GM03348 (cell line): ENCODE data around the gene NACAD.

Experiments used
- DNase-seq: peaks from one replicate; pipeline ENCODE4 v3.0.0; 2012; ENCODE audit warnings: low spot score

The NACAD gene, protein sequence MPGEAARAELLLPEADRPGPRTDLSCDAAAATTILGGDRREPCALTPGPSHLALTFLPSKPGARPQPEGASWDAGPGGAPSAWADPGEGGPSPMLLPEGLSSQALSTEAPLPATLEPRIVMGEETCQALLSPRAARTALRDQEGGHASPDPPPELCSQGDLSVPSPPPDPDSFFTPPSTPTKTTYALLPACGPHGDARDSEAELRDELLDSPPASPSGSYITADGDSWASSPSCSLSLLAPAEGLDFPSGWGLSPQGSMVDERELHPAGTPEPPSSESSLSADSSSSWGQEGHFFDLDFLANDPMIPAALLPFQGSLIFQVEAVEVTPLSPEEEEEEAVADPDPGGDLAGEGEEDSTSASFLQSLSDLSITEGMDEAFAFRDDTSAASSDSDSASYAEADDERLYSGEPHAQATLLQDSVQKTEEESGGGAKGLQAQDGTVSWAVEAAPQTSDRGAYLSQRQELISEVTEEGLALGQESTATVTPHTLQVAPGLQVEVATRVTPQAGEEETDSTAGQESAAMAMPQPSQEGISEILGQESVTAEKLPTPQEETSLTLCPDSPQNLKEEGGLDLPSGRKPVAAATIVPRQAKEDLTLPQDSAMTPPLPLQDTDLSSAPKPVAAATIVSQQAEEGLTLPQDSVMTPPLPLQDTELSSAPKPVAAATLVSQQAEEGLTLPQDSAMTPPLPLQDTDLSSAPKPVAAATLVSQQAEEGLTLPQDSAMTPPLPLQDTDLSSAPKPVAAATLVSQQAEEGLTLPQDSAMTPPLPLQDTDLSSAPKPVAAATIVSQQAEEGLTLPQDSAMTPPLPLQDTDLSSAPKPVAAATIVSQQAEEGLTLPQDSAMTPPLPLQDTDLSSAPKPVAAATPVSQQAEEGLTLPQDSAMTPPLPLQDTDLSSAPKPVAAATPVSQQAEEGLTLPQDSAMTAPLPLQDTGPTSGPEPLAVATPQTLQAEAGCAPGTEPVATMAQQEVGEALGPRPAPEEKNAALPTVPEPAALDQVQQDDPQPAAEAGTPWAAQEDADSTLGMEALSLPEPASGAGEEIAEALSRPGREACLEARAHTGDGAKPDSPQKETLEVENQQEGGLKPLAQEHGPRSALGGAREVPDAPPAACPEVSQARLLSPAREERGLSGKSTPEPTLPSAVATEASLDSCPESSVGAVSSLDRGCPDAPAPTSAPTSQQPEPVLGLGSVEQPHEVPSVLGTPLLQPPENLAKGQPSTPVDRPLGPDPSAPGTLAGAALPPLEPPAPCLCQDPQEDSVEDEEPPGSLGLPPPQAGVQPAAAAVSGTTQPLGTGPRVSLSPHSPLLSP (N-terminal part only)

DNA sequence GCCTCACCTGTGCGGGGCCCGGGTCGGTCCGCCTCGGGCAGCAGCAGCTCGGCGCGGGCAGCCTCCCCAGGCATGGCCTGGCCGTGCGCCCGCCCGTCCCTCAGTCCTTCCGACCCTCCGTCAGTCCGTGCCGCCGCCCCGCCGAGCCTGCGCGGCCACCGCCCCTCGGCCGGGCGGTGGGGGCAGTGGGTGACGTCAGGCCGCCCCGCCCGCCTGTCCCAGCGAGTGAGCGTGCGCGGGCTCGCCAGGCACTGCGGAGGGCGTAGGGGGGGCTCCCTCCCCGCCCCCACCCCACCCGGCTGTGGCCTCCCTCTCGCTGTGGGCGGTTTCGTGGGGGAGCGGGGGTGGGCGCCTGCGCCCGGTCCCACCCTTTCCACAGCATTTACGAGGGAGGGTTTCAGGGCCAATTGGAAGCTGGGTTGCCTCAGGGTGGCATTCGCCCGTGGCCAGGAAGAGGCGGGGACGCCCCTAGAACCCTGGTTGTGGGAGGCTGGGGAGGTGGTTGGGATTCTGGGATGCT lies at the start of gene NACAD:
NACAD (minus strand) TSS at position 149 of the 520 bp plus-strand sequence; CDS start at position 74, 75 bp downstream.
- peak; percentile 89 for DNase-seq

GRCh38 chr7:45136106-45137060 lies 47.6 kb upstream of the NACAD start:
- DNase-seq: peak; percentile 90

DNA sequence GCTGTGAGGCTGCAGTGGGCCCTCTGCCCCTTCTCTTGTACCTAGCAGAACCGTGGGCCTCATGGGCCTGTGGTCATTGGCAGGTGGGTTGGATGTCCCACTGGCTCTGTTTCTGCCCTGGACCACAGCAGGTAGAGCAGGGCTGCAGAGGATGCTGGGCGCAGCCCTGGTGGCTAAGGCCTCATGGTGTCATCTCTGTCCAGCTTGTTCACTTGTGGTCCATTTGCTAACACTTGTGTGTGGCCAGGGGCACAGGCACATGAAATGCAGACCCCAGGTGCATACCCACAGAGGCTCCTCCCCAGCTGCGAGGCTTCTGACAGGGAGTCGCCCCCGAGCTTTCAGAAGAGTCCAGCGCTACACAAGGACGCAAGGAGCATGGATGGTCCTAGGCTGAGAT lies 45.1 kb upstream of the NACAD start:
- no peak for DNase-seq

- no peak for DNase-seq
These were observed 44.6 kb upstream of the NACAD start for GRCh38 chr7:45133352-45133751.

GRCh38 chr7:45132708-45133320 lies 44.0 kb upstream of the NACAD start:
- DNase-seq: no peak

- no peak for DNase-seq
These were observed 43.1 kb upstream of the NACAD start for GRCh38 chr7:45131891-45132290.

DNA sequence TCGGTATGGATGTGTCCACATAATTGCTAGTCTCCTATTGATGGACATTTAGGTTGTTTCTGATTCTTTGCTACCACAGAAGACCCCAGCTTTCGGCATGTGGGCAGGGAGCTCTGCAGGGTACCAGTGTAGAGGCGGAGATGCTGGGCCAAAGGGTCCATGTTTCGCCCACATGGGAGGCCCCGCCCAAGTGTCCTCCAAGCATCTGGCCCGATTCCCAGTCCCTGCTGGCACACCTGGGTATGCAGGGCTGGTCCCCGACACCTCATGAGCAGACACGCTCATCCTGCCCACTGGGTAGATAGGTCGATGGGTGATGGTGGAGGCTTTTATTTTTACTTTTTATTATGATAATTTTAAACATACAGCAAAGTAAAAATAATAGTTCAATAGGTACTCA lies 42.1 kb upstream of the NACAD start:
- no peak for DNase-seq

DNA sequence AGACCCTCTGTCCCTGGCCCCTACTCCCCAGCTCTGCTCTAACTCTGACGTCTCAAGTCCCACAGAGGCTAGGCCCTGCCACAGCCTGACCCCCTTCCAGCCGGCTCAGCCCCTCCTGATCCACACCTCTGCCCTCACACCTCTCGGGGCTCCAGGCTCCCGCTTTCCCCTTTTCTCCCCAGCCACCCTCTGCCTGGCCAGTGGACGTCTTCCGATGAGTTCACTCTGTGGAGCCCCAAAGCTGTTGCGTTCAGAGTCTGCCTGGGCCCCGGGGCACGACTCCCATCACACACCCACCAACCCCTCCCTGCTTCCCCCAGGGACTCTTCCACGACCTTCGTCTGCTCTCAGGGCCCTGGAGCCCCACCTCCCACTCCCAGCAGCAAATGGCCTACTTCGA lies 41.1 kb upstream of the NACAD start:
- DNase-seq: no peak

GRCh38 chr7:45129181-45129800 lies 40.5 kb upstream of the NACAD start:
- no peak for DNase-seq

DNA sequence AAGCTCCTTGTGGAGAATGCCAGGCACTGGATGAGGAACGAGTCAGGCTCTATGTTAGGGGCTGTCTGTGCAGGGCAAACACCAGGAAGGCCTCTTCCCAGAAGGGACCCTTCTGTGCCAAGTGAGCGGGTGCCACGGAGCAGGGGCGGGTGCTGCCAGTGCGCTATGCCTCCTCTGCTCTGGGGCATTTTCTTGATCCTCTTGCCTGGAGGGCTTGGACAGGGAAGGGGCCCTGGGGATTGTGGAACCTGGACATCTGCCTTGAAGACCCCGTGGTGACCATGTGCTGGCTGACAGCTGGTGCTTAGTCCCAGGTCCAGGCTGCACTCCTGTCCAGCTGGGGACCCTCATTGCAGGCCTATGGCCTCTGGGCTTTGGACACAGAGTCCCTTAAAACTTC lies 38.2 kb upstream of the NACAD start:
- DNase-seq: no peak

DNA sequence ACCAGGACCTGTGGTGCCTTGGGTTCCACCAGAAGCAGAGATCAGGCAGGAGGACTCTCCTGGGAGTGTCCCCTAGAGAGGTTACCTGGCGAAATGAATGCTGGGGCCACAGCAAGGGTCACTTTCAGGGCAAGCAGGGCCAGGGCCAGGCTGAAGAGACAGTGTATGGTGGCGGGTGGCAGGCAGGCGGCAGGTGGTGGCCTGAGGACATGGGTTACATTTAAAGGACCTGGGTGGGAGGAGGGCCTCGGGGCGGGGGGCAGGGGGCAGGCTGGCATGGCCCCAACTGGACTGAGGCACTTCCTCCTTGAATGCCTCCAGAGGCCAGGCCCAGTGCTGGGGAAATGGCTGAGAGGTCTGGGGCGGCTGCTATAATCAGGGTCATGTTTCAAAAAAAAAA lies 37.4 kb upstream of the NACAD start:
- DNase-seq: no peak

DNA sequence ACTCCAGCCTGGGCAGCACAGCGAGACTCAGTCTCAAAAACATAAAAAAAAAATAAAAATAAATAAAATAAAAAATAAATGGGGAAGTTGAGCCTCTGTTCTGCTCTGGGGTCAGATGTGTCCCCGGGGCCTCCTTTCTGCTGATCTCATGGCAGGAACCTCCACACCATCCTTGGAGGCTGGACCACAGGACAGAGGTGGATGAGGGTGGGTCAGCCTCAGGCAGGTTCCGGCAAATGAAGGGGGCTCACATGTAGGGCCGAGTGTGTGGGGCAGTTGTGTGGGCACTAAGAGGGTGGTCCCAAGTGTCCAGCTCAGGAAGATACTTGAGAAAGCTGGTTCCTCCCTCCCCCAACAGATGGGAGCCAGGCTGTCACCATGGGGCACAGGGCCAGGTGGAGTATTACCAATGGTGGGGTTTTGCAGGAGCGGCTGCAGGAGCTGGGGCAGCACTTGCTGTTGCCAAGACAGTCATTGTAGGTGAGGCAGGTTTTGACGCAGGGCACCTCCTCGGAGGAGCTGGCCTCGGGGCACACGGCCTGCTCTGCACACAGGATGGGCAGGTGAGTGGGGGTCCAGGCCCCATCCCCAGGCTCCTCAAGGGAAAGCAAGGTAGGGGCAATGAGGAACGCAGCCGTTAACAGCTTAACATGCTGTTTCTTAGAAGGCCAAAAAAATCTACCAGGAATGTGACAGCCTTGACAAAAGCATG lies 36.6 kb upstream of the NACAD start:
- no peak for DNase-seq

- no peak for DNase-seq
These were observed 35.3 kb upstream of the NACAD start for GRCh38 chr7:45123913-45124710.

DNA sequence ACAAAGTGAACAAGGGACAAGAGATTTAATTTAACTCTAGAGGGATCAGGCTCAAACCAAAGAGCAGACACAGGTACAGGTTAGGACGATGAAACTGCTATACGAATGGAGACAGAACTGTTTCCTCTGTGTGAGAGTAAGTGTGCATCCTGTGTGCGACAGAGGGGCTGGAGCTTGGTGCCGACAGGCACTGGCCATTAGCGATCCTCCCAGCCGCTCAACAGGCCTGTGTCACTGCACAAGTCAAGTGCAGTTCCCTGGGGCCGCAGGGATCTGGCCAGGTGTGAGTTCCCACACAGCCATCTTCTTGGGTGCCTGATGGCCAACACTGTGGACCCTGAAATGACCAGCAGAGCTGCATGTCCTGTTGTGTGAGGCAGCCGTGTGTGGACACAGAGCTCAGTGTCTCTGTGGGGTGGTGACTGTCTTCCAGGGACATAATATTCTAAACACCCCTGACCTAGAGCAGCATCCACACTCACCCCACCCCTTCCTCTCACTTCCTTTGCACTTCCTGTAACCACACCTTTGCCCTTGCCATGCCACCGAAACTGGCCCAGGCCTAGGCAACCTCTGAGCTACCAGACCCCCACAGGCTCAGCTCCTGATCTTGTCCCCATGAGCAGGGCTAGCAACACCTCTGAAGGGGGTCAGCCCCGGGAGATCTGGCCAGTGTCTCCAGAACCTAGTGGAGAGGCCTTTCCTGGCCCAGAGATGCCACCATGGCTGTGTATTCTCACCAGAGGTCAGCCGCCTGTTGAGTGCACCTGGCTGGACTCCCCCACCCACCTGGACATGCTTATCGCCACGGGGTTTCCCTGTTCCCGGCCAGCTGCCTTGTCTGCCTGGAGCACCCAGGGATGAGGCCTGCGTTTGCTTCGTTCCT lies 34.4 kb upstream of the NACAD start:
- DNase-seq: no peak

DNA sequence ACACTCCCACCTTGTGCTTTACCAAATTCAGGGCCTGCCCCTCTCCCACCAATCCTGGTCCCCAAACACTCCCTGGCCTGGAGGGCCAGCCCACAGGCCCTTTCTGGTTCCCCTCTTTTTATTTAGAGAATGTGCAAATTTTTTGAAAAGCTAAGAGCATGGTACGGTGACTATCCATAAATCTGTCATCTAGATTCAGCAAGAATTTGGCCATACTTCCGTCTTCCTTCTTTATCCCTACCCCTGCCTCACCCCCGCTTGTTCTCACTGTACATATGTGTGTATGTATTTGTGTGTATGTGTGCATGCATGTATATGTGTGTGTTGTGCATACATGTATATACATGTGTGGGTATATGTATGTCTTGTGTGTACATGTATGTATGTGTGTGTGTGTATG lies 30.8 kb upstream of the NACAD start:
- DNase-seq: no peak

GRCh38 chr7:45118889-45119331 lies 30.1 kb upstream of the NACAD start:
- DNase-seq: no peak

GRCh38 chr7:45118292-45118691 lies 29.5 kb upstream of the NACAD start:
- no peak for DNase-seq
